Ishikawa (cell line): ENCODE data around the gene TARBP1.

ENCODE experiments used
- FOXM1 ChIP-seq: IDR thresholded peaks from 2 replicates; pipeline ENCODE4 v1.6.1; 2012; ENCODE audit warnings: low read depth, borderline replicate concordance
- YY1 ChIP-seq: IDR thresholded peaks from 2 replicates; pipeline ENCODE4 v1.6.1; 2012; ENCODE audit warnings: low read depth

DNA sequence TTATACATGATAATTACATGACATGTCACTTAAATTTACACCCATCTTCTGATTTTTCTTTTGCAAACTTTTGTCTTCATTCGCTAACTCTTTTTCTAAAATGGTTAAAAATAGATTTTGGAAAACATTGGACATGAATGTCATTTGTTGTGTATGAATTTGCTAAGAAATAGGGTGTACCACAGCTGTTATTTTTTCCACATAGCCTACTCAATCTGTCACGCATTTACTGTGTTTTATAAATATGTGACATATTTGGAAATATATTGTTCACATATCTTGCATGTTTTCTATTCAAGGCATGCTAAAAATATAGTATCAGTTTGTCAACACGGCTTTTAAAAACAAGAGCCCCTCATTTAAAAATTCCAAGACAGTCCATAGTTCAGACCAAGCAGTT is 47.9 kb upstream of the TARBP1 start:
- TF ChIP-seq YY1: no peak
- TF ChIP-seq FOXM1: no peak
